SK-N-SH treated with all-trans-retinoic acid at 6 μM for 48 hours (cell line): Measurements from ENCODE around the gene SYTL3.

Experiments used
- ATAC-seq: fragments of 200-7000 bp; cut with Tn5 transposase; 3 replicates; pipeline ENCODE4 v1.9.1; 2020; ENCODE audit warnings: mild to moderate bottlenecking, moderate library complexity
- ARNTL ChIP-seq: fragments of 450-650 bp; formaldehyde crosslinking; IDR thresholded peaks from 2 replicates; pipeline ENCODE4 v1.5.0; 2020; ENCODE audit warnings: low read depth, mild to moderate bottlenecking, moderate library complexity, borderline replicate concordance
- ESRRG ChIP-seq: fragments of 250-450 bp; sonication (Bioruptor Pico); IDR thresholded peaks from 2 replicates; pipeline ENCODE4 v1.6.1; 2021; ENCODE audit warnings: mild to moderate bottlenecking
- GLIS3 ChIP-seq: fragments of 250-450 bp; sonication (Bioruptor Pico); IDR thresholded peaks from 2 replicates; pipeline ENCODE4 v1.5.0; 2020; ENCODE audit warnings: mild to moderate bottlenecking, moderate library complexity
- ISL1 ChIP-seq: fragments of 250-450 bp; sonication (Bioruptor Pico); IDR thresholded peaks from 2 replicates; pipeline ENCODE4 v2.1.2; 2022; ENCODE audit warnings: mild to moderate bottlenecking, moderate library complexity
- OSR1 ChIP-seq: fragments of 250-450 bp; sonication (Bioruptor Pico); IDR thresholded peaks from 2 replicates; pipeline ENCODE4 v1.8.0; 2022; ENCODE audit warnings: moderate library complexity, mild to moderate bottlenecking, inconsistent platforms
- POU6F1 ChIP-seq: fragments of 250-450 bp; sonication (Bioruptor Pico); IDR thresholded peaks from 2 replicates; pipeline ENCODE4 v1.8.0; 2021; ENCODE audit warnings: low read depth, mild to moderate bottlenecking, moderate library complexity, borderline replicate concordance
- PPARA ChIP-seq: fragments of 250-450 bp; sonication (Bioruptor Pico); IDR thresholded peaks from 2 replicates; pipeline ENCODE4 v1.5.0; 2020; ENCODE audit warnings: mild to moderate bottlenecking, borderline replicate concordance
- SNAI2 ChIP-seq: fragments of 250-450 bp; sonication (Bioruptor Pico); IDR thresholded peaks from 2 replicates; pipeline ENCODE4 v1.5.0; 2020; ENCODE audit warnings: mild to moderate bottlenecking, moderate library complexity
- TCF4 ChIP-seq: fragments of 250-450 bp; sonication (Bioruptor Pico); IDR thresholded peaks from 2 replicates; pipeline ENCODE4 v1.8.0; 2021; ENCODE audit warnings: mild to moderate bottlenecking, moderate library complexity, borderline replicate concordance
- TOX ChIP-seq: fragments of 250-450 bp; sonication (Bioruptor Pico); IDR thresholded peaks from 2 replicates; pipeline ENCODE4 v1.8.0; 2021; ENCODE audit warnings: mild to moderate bottlenecking, moderate library complexity, borderline replicate concordance
- ZC3H10 ChIP-seq: fragments of 250-450 bp; sonication (Bioruptor Pico); IDR thresholded peaks from 2 replicates; pipeline ENCODE4 v1.5.1; 2021; ENCODE audit warnings: mild to moderate bottlenecking, moderate library complexity
- ZFP3 ChIP-seq: fragments of 250-450 bp; sonication (Bioruptor Pico); IDR thresholded peaks from 2 replicates; pipeline ENCODE4 v1.5.0; 2020; ENCODE audit warnings: mild to moderate bottlenecking, moderate library complexity
- ZFP30 ChIP-seq: fragments of 450-650 bp; formaldehyde crosslinking; IDR thresholded peaks from 2 replicates; pipeline ENCODE4 v1.5.0; 2022; ENCODE audit warnings: mild to moderate bottlenecking, moderate library complexity
- ZNF565 ChIP-seq: fragments of 450-650 bp; formaldehyde crosslinking; conservative IDR thresholded peaks from 2 replicates; pipeline ENCODE4 v1.5.0; 2020; ENCODE audit warnings: low read depth, mild to moderate bottlenecking, moderate library complexity
- ZNF70 ChIP-seq: fragments of 450-650 bp; formaldehyde crosslinking; IDR thresholded peaks from 2 replicates; pipeline ENCODE4 v1.5.0; 2020; ENCODE audit warnings: mild to moderate bottlenecking, moderate library complexity
- ZNF8 ChIP-seq: fragments of 450-650 bp; formaldehyde crosslinking; IDR thresholded peaks from 2 replicates; pipeline ENCODE4 v1.5.0; 2020; ENCODE audit warnings: mild to moderate bottlenecking, moderate library complexity
- TF ChIP-seq, protein P1 (sequence below): fragments of 250-450 bp; sonication (Bioruptor Pico); IDR thresholded peaks from 2 replicates; pipeline ENCODE4 v1.5.0; 2020; ENCODE audit warnings: mild to moderate bottlenecking, moderate library complexity
- TF ChIP-seq, protein P2 (sequence below): fragments of 250-450 bp; sonication (Bioruptor Pico); IDR thresholded peaks from 2 replicates; pipeline ENCODE4 v1.8.0; 2020; ENCODE audit warnings: mild to moderate bottlenecking, moderate library complexity, borderline replicate concordance
- TF ChIP-seq, protein P3 (sequence below): fragments of 250-450 bp; sonication (Bioruptor Pico); IDR thresholded peaks from 2 replicates; pipeline ENCODE4 v1.5.1; 2021; ENCODE audit warnings: mild to moderate bottlenecking, moderate library complexity
- TF ChIP-seq, protein P4 (sequence below): fragments of 250-450 bp; sonication (Bioruptor Pico); IDR thresholded peaks from 2 replicates; pipeline ENCODE4 v1.5.1; 2020; ENCODE audit warnings: low read depth, mild to moderate bottlenecking, moderate library complexity

SYTL3 gene

GRCh38 chr6:158680481-158680880 is 30.6 kb downstream of the SYTL3 start:
- ATAC-seq = no peak
- no peak for TF ChIP-seq ESRRG (CRISPR knock-in tag)
- no peak for TF ChIP-seq ISL1 (CRISPR knock-in tag)
- no peak for TF ChIP-seq ARNTL
- TF ChIP-seq POU6F1 (CRISPR knock-in tag) = no peak
- no peak for TF ChIP-seq SNAI2 (CRISPR knock-in tag)
- TF ChIP-seq ZNF70 (CRISPR knock-in tag) = no peak
- TF ChIP-seq ZC3H10 (CRISPR knock-in tag) = no peak
- TF ChIP-seq TOX (CRISPR knock-in tag) = no peak
- no peak for TF ChIP-seq ZNF565
- TF ChIP-seq TCF4 (CRISPR knock-in tag) = no peak

- no peak for TF ChIP-seq POU6F1 (CRISPR knock-in tag)
- no peak for TF ChIP-seq PPARA (CRISPR knock-in tag)
- TF ChIP-seq ARNTL = no peak
- TF ChIP-seq SNAI2 (CRISPR knock-in tag) = no peak
- TF ChIP-seq, protein P1, sequence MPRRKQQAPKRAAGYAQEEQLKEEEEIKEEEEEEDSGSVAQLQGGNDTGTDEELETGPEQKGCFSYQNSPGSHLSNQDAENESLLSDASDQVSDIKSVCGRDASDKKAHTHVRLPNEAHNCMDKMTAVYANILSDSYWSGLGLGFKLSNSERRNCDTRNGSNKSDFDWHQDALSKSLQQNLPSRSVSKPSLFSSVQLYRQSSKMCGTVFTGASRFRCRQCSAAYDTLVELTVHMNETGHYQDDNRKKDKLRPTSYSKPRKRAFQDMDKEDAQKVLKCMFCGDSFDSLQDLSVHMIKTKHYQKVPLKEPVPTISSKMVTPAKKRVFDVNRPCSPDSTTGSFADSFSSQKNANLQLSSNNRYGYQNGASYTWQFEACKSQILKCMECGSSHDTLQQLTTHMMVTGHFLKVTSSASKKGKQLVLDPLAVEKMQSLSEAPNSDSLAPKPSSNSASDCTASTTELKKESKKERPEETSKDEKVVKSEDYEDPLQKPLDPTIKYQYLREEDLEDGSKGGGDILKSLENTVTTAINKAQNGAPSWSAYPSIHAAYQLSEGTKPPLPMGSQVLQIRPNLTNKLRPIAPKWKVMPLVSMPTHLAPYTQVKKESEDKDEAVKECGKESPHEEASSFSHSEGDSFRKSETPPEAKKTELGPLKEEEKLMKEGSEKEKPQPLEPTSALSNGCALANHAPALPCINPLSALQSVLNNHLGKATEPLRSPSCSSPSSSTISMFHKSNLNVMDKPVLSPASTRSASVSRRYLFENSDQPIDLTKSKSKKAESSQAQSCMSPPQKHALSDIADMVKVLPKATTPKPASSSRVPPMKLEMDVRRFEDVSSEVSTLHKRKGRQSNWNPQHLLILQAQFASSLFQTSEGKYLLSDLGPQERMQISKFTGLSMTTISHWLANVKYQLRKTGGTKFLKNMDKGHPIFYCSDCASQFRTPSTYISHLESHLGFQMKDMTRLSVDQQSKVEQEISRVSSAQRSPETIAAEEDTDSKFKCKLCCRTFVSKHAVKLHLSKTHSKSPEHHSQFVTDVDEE (CRISPR knock-in tag) = no peak
- TF ChIP-seq ZNF8 (CRISPR knock-in tag) = no peak
- ATAC-seq = no peak
Observed at GRCh38 chr6:158684311-158684710, 34.5 kb downstream of the SYTL3 start.

GRCh38 chr6:158684745-158685324 is 35.0 kb downstream of the SYTL3 start:
- no peak for ATAC-seq
- TF ChIP-seq ZFP30 (CRISPR knock-in tag) = no peak
- no peak for TF ChIP-seq ZNF70 (CRISPR knock-in tag)
- TF ChIP-seq, protein P2, sequence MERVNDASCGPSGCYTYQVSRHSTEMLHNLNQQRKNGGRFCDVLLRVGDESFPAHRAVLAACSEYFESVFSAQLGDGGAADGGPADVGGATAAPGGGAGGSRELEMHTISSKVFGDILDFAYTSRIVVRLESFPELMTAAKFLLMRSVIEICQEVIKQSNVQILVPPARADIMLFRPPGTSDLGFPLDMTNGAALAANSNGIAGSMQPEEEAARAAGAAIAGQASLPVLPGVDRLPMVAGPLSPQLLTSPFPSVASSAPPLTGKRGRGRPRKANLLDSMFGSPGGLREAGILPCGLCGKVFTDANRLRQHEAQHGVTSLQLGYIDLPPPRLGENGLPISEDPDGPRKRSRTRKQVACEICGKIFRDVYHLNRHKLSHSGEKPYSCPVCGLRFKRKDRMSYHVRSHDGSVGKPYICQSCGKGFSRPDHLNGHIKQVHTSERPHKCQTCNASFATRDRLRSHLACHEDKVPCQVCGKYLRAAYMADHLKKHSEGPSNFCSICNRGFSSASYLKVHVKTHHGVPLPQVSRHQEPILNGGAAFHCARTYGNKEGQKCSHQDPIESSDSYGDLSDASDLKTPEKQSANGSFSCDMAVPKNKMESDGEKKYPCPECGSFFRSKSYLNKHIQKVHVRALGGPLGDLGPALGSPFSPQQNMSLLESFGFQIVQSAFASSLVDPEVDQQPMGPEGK (CRISPR knock-in tag) = no peak
- TF ChIP-seq OSR1 (CRISPR knock-in tag) = no peak

- ATAC-seq = no peak
- TF ChIP-seq TOX (CRISPR knock-in tag) = no peak
- no peak for TF ChIP-seq ZNF8 (CRISPR knock-in tag)
- no peak for TF ChIP-seq ISL1 (CRISPR knock-in tag)
- TF ChIP-seq, protein P1 (CRISPR knock-in tag) = no peak
- no peak for TF ChIP-seq TCF4 (CRISPR knock-in tag)
- no peak for TF ChIP-seq ESRRG (CRISPR knock-in tag)
- TF ChIP-seq, protein P3, sequence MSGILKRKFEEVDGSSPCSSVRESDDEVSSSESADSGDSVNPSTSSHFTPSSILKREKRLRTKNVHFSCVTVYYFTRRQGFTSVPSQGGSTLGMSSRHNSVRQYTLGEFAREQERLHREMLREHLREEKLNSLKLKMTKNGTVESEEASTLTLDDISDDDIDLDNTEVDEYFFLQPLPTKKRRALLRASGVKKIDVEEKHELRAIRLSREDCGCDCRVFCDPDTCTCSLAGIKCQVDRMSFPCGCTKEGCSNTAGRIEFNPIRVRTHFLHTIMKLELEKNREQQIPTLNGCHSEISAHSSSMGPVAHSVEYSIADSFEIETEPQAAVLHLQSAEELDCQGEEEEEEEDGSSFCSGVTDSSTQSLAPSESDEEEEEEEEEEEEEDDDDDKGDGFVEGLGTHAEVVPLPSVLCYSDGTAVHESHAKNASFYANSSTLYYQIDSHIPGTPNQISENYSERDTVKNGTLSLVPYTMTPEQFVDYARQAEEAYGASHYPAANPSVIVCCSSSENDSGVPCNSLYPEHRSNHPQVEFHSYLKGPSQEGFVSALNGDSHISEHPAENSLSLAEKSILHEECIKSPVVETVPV (CRISPR knock-in tag) = no peak
- no peak for TF ChIP-seq GLIS3
- no peak for TF ChIP-seq ZFP3 (CRISPR knock-in tag)
- TF ChIP-seq, protein P4, sequence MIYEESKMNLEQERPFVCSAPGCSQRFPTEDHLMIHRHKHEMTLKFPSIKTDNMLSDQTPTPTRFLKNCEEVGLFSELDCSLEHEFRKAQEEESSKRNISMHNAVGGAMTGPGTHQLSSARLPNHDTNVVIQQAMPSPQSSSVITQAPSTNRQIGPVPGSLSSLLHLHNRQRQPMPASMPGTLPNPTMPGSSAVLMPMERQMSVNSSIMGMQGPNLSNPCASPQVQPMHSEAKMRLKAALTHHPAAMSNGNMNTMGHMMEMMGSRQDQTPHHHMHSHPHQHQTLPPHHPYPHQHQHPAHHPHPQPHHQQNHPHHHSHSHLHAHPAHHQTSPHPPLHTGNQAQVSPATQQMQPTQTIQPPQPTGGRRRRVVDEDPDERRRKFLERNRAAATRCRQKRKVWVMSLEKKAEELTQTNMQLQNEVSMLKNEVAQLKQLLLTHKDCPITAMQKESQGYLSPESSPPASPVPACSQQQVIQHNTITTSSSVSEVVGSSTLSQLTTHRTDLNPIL (CRISPR knock-in tag) = no peak
- no peak for TF ChIP-seq ZFP30 (CRISPR knock-in tag)
- no peak for TF ChIP-seq ZNF565
- no peak for TF ChIP-seq SNAI2 (CRISPR knock-in tag)
Observed at GRCh38 chr6:158686311-158686710, 36.5 kb downstream of the SYTL3 start.
